NB4 (cell line): ENCODE measurements around the gene LRRC4C.

Experiments used
- DNase-seq: peaks from one replicate; pipeline ENCODE4 v3.0.0; 2010; ENCODE audit warnings: low read depth
- H3K4me3 ChIP-seq: one replicate; pipeline ENCODE4 v1.5.1; 2011; ENCODE audit warnings: mild to moderate bottlenecking, low read depth, low read length, moderate library complexity
- CTCF ChIP-seq: IDR thresholded peaks from one replicate; pipeline ENCODE4 v1.5.1; 2012; ENCODE audit warnings: low read depth, low read length
- MAX ChIP-seq: IDR thresholded peaks from 2 replicates; pipeline ENCODE4 v1.6.1; 2011; ENCODE audit warnings: low read depth, low read length
- MYC ChIP-seq: IDR thresholded peaks from 2 replicates; pipeline ENCODE4 v1.6.1; 2011; ENCODE audit warnings: low read depth, low read length
- POLR2A ChIP-seq: IDR thresholded peaks from 2 replicates; pipeline ENCODE4 v1.6.1; 2011; ENCODE audit warnings: mild to moderate bottlenecking; ENCODE audit not compliant: insufficient read length; ENCODE audit errors: extremely low read depth

The LRRC4C gene

GRCh38 chr11:40129266-40129665 is 1330.2 kb downstream of the LRRC4C start:
- DNase-seq = peak; percentile 25
- H3K4me3 ChIP-seq = no peak overlapping the region
- TF ChIP-seq MAX (no peak), MYC (no peak), POLR2A (no peak), CTCF (peak; percentile 38)

GRCh38 chr11:40125054-40125453 is 1334.4 kb downstream of the LRRC4C start:
- no peak overlapping the region for H3K4me3 ChIP-seq
- no peak for TF ChIP-seq POLR2A
- TF ChIP-seq CTCF = peak; percentile 34
- DNase-seq = peak; percentile 4

- no peak overlapping the region for H3K4me3 ChIP-seq
- DNase-seq = no peak
- no peak for TF ChIP-seq MYC
- no peak for TF ChIP-seq CTCF
- no peak for TF ChIP-seq POLR2A
- TF ChIP-seq MAX = no peak
Observed at GRCh38 chr11:40119661-40120060, 1339.8 kb downstream of the LRRC4C start.

- TF ChIP-seq MAX = no peak
- no peak for TF ChIP-seq POLR2A
- no peak for TF ChIP-seq CTCF
- TF ChIP-seq MYC = no peak
- no peak overlapping the region for H3K4me3 ChIP-seq
- DNase-seq = no peak
Observed at GRCh38 chr11:40118780-40119179, 1340.7 kb downstream of the LRRC4C start.

- TF ChIP-seq MAX (no peak), CTCF (no peak), POLR2A (no peak), MYC (no peak)
- DNase-seq = no peak
- H3K4me3 ChIP-seq = no peak overlapping the region
Observed at GRCh38 chr11:40118026-40118425, 1341.4 kb downstream of the LRRC4C start.

GRCh38 chr11:40104941-40105550 is 1354.4 kb downstream of the LRRC4C start:
- no peak overlapping the region for H3K4me3 ChIP-seq
- peak; percentile 9 for DNase-seq
- no peak for TF ChIP-seq POLR2A
- TF ChIP-seq MAX = no peak
